Measurements from ENCODE around the gene FHOD3.

- TF ChIP-seq CTCF (conservative IDR thresholded peaks at IDR 0.05; ENCODE audit: low read depth, low read length) (peak; percentile 40), EZH2phosphoT487 (IDR thresholded peaks at IDR 0.05; ENCODE audit: borderline replicate concordance, low read length) (no peak), EZH2 (IDR thresholded peaks at IDR 0.05; ENCODE audit: low read length, unreplicated experiment) (no peak)
These were observed 122.5 kb downstream of the FHOD3 start for GRCh38 chr18:36419900-36420531.
